ENCODE measurements around the gene BNC2.

GRCh38 chr9:16527573-16527972 lies 342.9 kb downstream of the BNC2 start:
- TF ChIP-seq, protein P1, sequence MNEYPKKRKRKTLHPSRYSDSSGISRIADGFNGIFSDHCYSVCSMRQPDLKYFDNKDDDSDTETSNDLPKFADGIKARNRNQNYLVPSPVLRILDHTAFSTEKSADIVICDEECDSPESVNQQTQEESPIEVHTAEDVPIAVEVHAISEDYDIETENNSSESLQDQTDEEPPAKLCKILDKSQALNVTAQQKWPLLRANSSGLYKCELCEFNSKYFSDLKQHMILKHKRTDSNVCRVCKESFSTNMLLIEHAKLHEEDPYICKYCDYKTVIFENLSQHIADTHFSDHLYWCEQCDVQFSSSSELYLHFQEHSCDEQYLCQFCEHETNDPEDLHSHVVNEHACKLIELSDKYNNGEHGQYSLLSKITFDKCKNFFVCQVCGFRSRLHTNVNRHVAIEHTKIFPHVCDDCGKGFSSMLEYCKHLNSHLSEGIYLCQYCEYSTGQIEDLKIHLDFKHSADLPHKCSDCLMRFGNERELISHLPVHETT (tag by site-specific recombination; IDR thresholded peaks at IDR 0.05) = no peak
- TF ChIP-seq, protein P2, sequence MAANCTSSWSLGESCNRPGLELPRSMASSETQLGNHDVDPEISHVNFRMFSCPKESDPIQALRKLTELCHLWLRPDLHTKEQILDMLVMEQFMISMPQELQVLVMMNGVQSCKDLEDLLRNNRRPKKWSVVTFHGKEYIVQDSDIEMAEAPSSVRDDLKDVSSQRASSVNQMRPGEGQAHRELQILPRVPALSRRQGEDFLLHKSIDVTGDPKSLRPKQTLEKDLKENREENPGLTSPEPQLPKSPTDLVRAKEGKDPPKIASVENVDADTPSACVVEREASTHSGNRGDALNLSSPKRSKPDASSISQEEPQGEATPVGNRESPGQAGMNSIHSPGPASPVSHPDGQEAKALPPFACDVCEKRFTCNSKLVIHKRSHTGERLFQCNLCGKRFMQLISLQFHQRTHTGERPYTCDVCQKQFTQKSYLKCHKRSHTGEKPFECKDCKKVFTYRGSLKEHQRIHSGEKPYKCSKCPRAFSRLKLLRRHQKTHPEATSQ (tag by site-specific recombination; IDR thresholded peaks at IDR 0.05) = no peak
- TF ChIP-seq ZNF24 (tag by site-specific recombination; IDR thresholded peaks at IDR 0.05) = no peak
- TF ChIP-seq, protein P3, sequence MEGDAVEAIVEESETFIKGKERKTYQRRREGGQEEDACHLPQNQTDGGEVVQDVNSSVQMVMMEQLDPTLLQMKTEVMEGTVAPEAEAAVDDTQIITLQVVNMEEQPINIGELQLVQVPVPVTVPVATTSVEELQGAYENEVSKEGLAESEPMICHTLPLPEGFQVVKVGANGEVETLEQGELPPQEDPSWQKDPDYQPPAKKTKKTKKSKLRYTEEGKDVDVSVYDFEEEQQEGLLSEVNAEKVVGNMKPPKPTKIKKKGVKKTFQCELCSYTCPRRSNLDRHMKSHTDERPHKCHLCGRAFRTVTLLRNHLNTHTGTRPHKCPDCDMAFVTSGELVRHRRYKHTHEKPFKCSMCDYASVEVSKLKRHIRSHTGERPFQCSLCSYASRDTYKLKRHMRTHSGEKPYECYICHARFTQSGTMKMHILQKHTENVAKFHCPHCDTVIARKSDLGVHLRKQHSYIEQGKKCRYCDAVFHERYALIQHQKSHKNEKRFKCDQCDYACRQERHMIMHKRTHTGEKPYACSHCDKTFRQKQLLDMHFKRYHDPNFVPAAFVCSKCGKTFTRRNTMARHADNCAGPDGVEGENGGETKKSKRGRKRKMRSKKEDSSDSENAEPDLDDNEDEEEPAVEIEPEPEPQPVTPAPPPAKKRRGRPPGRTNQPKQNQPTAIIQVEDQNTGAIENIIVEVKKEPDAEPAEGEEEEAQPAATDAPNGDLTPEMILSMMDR (tag by site-specific recombination; IDR thresholded peaks at IDR 0.05) = no peak
- TF ChIP-seq ZNF239 (tag by site-specific recombination; IDR thresholded peaks at IDR 0.05) = no peak
- no peak for TF ChIP-seq ZNF146 (tag by site-specific recombination; IDR thresholded peaks at IDR 0.05)
- TF ChIP-seq ZNF169 (tag by site-specific recombination; IDR thresholded peaks at IDR 0.05) = no peak

Data from HEK293 (cell line).